Activated T-cell treated with anti-CD3 and anti-CD28 coated beads, Interleukin-2, amount 50 U/mL, for 24 hours (primary cell): ENCODE measurements around the gene ST6GAL1.
A peak's percentile ranks its signal among the peaks of the same experiment; 100 is the strongest.
"Not testable (repeated sequence)": the region's sequence is repeated elsewhere in the genome, so short reads cannot be mapped to it uniquely, and the experiment has no call there.

Source experiments
- DNase-seq: peaks from one replicate; pipeline ENCODE4 v3.0.0-alpha.2; 2020
- H3K27ac Mint-ChIP-seq: 2 replicates; pipeline ENCODE4 v1.8.0; 2020; ENCODE audit warnings: mild to moderate bottlenecking, mixed read lengths
- H3K27me3 Mint-ChIP-seq: 2 replicates; pipeline ENCODE4 v1.8.0; 2020; ENCODE audit warnings: mixed read lengths
- H3K36me3 Mint-ChIP-seq: 2 replicates; pipeline ENCODE4 v1.8.0; 2020; ENCODE audit warnings: low read depth, mixed read lengths
- H3K4me1 Mint-ChIP-seq: 2 replicates; pipeline ENCODE4 v1.8.0; 2020; ENCODE audit warnings: low read depth, mixed read lengths
- H3K4me3 Mint-ChIP-seq: 2 replicates; pipeline ENCODE4 v1.8.0; 2020; ENCODE audit warnings: mild to moderate bottlenecking, moderate library complexity, mixed read lengths
- H3K9me3 Mint-ChIP-seq: 2 replicates; pipeline ENCODE4 v1.8.0; 2020; ENCODE audit warnings: mixed read lengths

ST6GAL1 gene

DNA sequence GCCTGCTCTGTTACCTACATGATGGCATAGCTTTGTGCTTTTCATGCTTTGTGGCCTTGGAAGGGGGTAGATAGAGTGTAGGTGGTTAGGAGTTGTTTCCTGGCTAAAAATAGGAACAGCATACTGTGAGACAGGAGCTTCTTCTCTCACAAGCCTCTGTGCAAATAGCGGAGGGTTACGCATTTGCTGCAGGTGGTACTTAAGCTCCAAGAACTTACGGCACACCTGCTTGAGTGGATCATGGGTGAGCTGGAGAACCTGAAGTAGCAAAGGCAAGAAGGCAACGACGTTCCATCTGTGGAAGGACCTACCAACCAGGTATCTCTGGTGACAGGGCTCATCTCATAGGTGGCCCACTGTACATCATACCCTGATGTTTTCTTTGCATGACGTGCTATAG is 66.0 kb downstream of the ST6GAL1 start:
- H3K4me3 Mint-ChIP-seq, result no peak overlapping the region
- H3K4me1 Mint-ChIP-seq, result peaks cover 67% of the 10 kb centered on the region
- H3K27ac Mint-ChIP-seq, result no peak overlapping the region
- no peaks in the 10 kb centered on the region for H3K27me3 Mint-ChIP-seq
- peaks cover 55% of the 10 kb centered on the region for H3K36me3 Mint-ChIP-seq
- H3K9me3 Mint-ChIP-seq, result no peaks in the 10 kb centered on the region
- DNase-seq, result no peak

DNA sequence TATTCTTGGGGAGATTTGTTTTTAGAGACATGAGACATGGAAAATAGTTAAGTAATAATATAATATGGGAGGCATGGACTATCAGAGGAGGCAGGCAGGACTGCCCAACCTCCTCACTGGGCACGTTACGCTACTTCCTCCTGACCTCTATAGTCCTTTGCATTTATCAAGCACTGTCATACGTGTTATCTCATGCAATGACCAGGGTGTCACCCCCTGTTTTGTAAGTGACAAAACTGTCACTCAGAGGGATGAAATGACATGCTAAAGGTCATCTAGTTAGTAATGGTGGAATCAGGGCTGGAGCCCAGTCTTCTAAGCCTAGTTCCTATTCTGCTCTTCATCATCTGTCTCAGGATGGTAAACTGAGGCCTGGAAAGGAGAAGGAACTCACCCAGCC is 66.7 kb downstream of the ST6GAL1 start:
- no peaks in the 10 kb centered on the region for H3K27me3 Mint-ChIP-seq
- peak overlapping the region; percentile 27 for H3K27ac Mint-ChIP-seq
- no peaks in the 10 kb centered on the region for H3K9me3 Mint-ChIP-seq
- DNase-seq, result no peak
- H3K4me3 Mint-ChIP-seq, result no peak overlapping the region
- peaks cover 51% of the 10 kb centered on the region for H3K36me3 Mint-ChIP-seq
- peaks cover 64% of the 10 kb centered on the region for H3K4me1 Mint-ChIP-seq

DNA sequence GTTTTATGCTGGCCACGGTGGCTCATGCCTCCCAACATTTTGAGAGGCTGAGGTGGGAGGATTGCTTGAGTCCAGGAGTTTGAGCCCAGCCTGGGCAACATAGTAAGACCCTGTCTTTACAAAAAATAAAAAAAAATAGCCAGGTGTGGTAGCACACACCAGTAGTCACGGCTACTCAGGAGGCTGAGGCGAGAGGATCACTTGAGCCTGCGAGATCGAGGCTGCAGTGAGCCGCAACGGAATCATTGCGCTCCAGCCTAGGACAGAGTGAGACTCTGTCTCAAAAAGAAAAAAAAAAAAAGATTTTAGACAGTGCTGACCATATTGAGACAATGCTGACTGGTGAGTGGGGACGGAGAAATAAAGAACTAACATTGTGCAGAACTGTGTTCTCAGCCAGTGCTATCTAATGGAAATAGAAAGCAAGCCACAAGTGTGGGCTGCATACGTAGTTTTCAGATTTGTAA is 67.2 kb downstream of the ST6GAL1 start:
- H3K4me1 Mint-ChIP-seq, result peaks cover 66% of the 10 kb centered on the region
- no peaks in the 10 kb centered on the region for H3K27me3 Mint-ChIP-seq
- no peaks in the 10 kb centered on the region for H3K9me3 Mint-ChIP-seq
- DNase-seq, result no peak
- H3K4me3 Mint-ChIP-seq, result no peak overlapping the region
- no peak overlapping the region for H3K27ac Mint-ChIP-seq
- peaks cover 54% of the 10 kb centered on the region for H3K36me3 Mint-ChIP-seq

DNA sequence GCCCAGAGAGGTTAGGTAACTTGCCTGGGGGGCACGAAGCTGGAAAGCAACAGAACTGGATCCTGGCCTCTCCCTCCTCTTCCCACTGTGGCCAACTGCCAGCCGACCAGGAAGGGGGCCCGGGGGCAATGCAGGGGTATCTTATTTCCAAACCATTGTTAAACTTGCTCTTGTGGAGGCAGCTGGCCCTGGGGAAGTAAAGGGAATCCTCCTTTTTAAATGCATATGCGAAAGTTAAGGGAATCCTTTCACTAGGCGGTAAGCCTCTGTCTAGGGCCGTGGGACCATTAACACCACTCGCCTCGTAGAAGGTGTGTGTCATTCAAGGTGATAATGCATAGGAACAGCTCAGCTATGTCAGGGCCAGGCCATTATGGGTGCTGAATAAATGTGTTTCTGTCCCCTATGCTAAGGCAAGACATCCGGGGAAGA is 68.6 kb downstream of the ST6GAL1 start:
- Mint-ChIP-seq H3K27me3 (no peaks in the 10 kb centered on the region), H3K36me3 (peaks cover 57% of the 10 kb centered on the region), H3K4me1 (peaks cover 72% of the 10 kb centered on the region), H3K4me3 (no peak overlapping the region), H3K27ac (no peak overlapping the region), H3K9me3 (peaks cover under 1% of the 10 kb centered on the region)
- no peak for DNase-seq

DNA sequence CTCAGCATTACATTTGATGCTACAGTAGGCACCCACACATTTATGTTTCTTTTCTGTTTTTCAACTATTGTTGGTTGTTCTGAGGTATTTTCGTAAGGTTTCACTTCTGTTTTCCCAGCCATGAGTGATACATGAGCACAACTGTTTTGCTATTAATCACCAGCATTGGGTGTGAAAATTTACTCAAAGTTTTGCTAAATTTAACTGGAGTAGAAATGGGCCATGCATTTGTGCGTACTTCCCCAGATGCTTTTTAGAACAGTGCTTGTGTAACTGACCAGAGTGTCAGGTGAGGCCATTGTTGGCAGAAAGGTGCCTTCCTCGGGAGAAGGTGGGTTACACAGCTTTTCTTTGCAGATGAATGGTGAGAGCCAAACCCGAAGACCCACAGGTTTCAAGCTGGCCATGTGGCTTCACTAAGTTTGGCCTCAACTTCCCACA is 70.4 kb downstream of the ST6GAL1 start:
- H3K27me3 Mint-ChIP-seq, result no peaks in the 10 kb centered on the region
- H3K36me3 Mint-ChIP-seq, result peaks cover 66% of the 10 kb centered on the region
- peaks cover 82% of the 10 kb centered on the region for H3K4me1 Mint-ChIP-seq
- peak overlapping the region; percentile 48 for H3K4me3 Mint-ChIP-seq
- peaks cover 6% of the 10 kb centered on the region for H3K9me3 Mint-ChIP-seq
- DNase-seq, result peak; percentile 55
- peak overlapping the region; percentile 93 for H3K27ac Mint-ChIP-seq

DNA sequence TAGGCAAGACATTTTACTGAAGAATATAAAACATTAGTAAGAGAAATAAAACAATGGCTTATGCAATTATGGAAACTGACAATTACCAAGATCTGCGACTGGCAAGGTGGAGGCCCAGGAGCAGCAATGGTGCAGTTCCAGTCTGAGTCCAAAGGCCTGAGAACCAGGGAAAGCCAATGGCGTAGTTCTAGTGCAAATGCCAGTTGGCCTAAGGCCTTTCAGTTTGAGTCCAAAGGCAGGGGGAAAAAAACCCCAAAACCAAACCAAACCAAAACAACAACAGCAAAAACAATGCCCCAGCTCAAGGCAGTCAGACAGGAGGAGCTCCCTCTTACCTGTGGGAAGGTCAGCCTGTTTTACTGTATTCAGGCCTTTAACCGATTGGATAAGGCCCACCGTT is 72.6 kb downstream of the ST6GAL1 start:
- peak overlapping the region; percentile 22 for H3K27ac Mint-ChIP-seq
- H3K36me3 Mint-ChIP-seq, result peaks cover 72% of the 10 kb centered on the region
- H3K4me1 Mint-ChIP-seq, result peaks cover 85% of the 10 kb centered on the region
- no peaks in the 10 kb centered on the region for H3K27me3 Mint-ChIP-seq
- no peak for DNase-seq
- peaks cover 14% of the 10 kb centered on the region for H3K9me3 Mint-ChIP-seq
- H3K4me3 Mint-ChIP-seq, result no peak overlapping the region

DNA sequence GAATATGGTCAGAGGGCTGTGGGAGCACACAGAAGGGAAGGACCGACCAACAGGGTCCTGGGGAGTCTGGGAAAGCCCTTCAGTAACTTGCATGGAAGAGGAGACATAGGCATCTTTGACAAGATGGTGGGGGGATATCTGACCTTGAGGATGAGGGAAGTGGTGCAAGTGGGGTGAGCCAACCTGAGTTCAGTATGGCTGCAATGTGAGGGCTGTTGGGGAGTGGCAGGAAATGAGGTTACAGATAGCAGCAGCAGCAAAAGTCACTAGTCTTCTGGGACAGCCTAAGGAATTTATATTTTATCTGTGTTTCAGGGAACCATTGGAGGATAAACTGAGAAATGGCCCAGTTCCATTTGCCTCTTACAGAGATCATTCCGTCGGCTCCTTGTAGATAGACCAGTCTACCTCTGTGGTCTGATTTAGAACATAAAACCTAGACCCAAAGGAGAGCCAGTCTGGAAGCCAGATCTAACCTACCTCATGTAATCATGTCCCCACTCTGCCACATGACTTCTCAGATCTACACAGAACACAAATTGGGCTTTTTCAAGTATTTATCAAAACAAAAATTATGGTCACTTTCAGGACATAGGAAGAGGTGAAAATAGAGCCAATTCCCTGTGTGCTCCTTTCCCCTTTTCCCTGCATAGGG is 75.6 kb downstream of the ST6GAL1 start:
- Mint-ChIP-seq H3K36me3 (peaks cover 78% of the 10 kb centered on the region), H3K4me3 (peak overlapping the region; percentile 2), H3K27me3 (no peaks in the 10 kb centered on the region), H3K9me3 (peaks cover 14% of the 10 kb centered on the region), H3K4me1 (peaks cover 67% of the 10 kb centered on the region), H3K27ac (peak overlapping the region; percentile 40)
- no peak for DNase-seq

DNA sequence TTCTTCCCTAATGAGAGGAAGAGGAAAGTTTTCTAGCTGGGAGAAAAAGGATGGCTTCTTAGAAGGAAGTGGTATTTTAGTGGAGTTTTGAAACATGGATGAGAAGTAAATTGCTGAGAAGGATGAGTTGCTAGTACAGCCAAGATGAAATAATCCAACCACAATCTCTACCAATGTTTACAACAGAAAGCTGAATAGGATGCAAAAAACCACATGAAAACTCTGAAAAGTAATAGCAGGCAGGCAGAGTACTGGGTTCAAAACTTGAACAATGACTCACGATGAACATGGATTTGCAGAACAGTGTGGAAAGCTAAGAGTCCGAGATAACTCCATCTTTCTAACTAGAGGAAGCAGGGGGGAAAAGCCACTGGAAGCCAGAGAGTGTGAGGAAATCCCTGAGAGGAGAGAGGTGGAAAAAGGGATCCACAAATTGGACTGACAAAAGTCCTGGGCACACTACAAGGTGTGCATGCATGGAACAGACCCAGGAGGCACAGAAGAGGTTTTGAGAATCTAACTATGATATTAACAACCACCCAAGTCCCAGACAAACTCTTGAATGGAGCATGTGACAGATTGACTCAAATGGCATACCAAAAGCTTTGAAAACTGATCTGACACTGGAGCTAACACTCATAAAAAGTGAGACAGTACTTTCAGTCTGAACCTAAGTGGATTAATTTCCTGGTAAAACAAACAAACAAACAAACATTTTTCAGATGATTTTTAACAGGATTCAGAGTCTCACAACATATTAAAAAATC is 76.7 kb downstream of the ST6GAL1 start:
- Mint-ChIP-seq H3K4me1 (peaks cover 70% of the 10 kb centered on the region), H3K27me3 (no peaks in the 10 kb centered on the region), H3K9me3 (peaks cover 14% of the 10 kb centered on the region), H3K36me3 (peaks cover 82% of the 10 kb centered on the region), H3K27ac (peak overlapping the region; percentile 45), H3K4me3 (no peak overlapping the region)
- DNase-seq, result no peak

DNA sequence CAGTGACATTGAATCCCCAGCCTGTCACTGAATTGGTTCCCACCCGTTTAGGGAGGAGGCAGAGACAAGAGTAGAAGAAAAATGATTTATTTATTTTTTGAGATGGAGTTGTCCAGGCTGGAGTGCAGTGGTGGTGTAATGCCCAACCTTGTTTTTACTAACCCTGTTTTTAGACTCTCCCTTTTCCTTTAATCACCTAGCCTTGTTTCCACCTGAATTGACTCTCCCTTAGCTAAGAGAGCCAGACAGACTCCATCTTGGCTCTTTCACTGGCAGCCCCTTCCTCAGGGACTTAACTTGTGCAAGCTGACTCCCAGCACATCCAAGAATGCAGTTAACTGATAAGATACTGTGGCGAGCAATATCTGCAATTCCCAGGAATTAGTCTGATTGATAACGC is 80.1 kb downstream of the ST6GAL1 start:
- DNase-seq, H3K27me3 Mint-ChIP-seq, H3K9me3 Mint-ChIP-seq, H3K27ac Mint-ChIP-seq, H3K4me3 Mint-ChIP-seq: not testable (repeated sequence)
- Mint-ChIP-seq H3K4me1 (peaks cover 70% of the 10 kb centered on the region), H3K36me3 (peaks cover 78% of the 10 kb centered on the region)

DNA sequence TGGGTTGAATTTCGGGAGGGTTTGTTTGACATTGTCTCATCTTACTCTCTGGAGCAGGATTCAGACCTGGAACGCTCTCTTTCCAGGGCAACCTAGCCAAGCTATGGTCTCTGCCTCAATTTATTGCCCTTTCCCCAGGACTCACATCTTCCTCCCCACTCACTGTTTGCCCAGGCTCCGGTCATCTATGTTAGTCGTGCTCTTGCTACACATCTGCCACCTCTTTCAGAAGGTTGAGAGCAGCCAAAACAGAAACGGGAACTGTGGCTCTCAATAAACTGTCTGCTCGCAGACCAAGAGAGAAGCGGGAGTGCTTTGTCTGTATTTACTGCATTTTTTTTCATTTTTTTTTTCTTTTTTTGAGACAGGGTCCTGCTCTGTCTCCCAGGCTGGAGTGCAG is 81.6 kb downstream of the ST6GAL1 start:
- Mint-ChIP-seq H3K36me3 (peaks cover 78% of the 10 kb centered on the region), H3K4me3 (peak overlapping the region; percentile 51), H3K4me1 (peaks cover 70% of the 10 kb centered on the region), H3K9me3 (peaks cover 7% of the 10 kb centered on the region), H3K27ac (peak overlapping the region; percentile 93), H3K27me3 (no peaks in the 10 kb centered on the region)
- no peak for DNase-seq

DNA sequence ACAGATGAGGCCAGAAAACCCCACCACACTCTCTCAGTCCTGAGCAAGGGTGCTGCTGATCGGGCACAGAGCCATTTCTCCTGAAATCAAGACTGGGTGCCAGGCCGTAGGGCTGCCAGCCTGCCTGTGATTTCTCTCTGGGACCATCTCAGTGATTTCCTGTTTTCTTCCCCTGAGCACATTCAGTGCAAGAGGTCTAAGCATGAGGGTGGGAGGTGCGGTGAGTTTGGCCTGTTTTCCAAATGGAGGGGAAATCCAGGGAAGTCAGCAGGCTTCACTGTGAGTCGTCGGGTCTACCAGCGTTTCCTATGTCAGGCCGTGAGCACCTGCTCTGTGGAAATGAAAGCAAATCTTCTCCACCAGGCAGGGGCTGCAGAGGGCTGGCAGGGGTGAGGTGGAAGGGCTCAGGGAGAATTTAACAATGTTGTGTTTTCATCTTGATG is 82.3 kb downstream of the ST6GAL1 start:
- H3K4me1 Mint-ChIP-seq, result peaks cover 69% of the 10 kb centered on the region
- peaks cover 2% of the 10 kb centered on the region for H3K9me3 Mint-ChIP-seq
- H3K27me3 Mint-ChIP-seq, result no peaks in the 10 kb centered on the region
- peak overlapping the region; percentile 51 for H3K4me3 Mint-ChIP-seq
- H3K36me3 Mint-ChIP-seq, result peaks cover 76% of the 10 kb centered on the region
- DNase-seq, result peak; percentile 68
- peak overlapping the region; percentile 93 for H3K27ac Mint-ChIP-seq

DNA sequence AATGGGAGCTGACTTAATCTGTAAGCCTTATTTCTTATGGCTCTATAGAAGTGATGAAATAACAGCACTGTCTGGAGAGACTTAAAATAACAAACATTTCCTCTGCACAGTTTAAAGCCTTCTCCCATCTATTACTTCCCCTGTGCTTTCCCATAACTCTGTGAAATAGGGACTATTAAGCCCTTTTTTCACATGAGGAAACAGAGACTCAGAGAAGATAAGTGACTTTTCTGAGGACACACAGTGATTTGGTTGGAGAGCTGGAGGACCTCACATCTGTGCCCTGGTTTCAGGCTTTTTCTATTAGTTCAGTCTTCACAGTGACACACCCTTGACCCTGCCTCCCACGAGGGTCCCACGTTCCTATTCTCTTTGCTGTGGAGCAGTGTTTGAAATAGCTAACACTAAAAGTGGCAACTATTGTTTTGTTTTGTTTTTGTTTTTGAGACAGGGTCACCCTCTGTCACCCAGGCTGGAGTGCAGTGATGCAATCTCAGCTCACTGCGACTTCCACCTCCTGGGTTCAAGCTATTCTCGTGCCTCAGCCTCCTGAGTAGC is 82.9 kb downstream of the ST6GAL1 start:
- Mint-ChIP-seq H3K27me3 (no peaks in the 10 kb centered on the region), H3K27ac (peak overlapping the region; percentile 93), H3K4me1 (peaks cover 63% of the 10 kb centered on the region), H3K9me3 (no peaks in the 10 kb centered on the region), H3K4me3 (peak overlapping the region; percentile 51), H3K36me3 (peaks cover 75% of the 10 kb centered on the region)
- DNase-seq, result no peak

DNA sequence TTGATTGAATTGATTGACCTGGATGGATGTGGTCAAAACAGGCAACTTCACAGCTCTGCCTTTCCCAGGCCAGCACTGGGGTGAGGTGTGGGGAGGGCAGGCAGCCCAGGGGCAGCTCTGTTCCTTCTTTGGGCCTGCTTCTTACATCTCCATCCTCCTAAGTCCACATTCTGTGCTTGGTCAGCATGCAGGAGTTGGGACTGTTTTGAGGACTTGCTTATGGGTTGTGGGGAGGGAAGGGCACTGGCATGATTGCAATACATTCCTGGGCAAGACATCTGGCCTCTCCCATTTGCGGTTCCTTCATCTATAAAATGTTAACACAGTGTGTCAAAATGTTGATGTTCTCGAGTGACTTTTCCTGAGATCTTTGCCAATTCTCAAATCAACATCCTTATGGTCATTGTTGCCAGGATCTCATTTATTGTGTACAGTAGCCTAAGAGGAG is 84.1 kb downstream of the ST6GAL1 start:
- Mint-ChIP-seq H3K4me3 (no peak overlapping the region), H3K27ac (peak overlapping the region; percentile 48), H3K27me3 (no peaks in the 10 kb centered on the region), H3K9me3 (no peaks in the 10 kb centered on the region), H3K36me3 (peaks cover 75% of the 10 kb centered on the region), H3K4me1 (peaks cover 71% of the 10 kb centered on the region)
- DNase-seq, result no peak

DNA sequence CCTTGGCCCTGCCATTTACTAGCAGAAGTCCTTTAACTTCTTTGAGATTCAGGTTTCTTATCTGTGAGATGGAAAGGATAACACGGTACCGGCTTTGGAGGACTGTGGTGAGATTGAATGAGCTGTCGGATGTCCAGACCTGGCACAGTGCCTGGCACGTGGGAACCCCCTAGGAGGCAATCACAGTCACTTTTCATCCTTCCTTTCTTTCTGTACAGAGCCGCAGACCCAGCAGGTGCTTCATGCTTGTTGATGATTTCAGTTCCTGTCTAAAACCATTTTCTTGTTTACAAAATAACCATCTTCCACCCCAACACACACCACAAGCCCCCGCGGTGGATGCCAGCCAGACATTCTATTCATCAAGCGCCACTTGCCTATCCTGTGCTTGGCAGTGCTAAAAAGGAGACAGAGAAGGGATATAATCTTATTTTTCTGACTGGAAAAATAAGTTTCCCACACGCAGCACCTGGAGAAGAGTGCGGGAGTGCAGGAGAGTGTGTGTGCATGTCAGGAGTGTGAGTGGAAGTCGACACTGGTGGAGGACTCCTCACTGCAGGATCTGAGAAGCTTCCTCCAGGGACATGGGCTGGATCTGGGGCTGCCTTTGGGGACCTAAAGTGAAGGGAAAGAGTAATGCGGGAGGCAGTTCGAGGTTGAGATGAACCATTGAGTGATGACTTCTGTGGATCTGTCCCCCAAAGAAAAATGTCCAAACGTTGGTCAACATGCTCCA is 85.7 kb downstream of the ST6GAL1 start:
- Mint-ChIP-seq H3K4me3 (no peak overlapping the region), H3K36me3 (peaks cover 67% of the 10 kb centered on the region), H3K27ac (peak overlapping the region; percentile 50), H3K4me1 (peaks cover 82% of the 10 kb centered on the region), H3K27me3 (no peaks in the 10 kb centered on the region), H3K9me3 (no peaks in the 10 kb centered on the region)
- no peak for DNase-seq
